OCI-LY7 (cell line): ENCODE results near the gene NUP188.

Source experiments
- EZH2phosphoT487 ChIP-seq: fragments of 200-600 bp; sonication (generic); IDR thresholded peaks from 2 replicates; pipeline ENCODE4 v1.6.1; 2018; ENCODE audit warnings: low read depth, borderline replicate concordance, mild to moderate bottlenecking, mixed run types, antibody characterized with exemption, low read length, moderate library complexity, mixed read lengths
- TF ChIP-seq, protein P1 (sequence below): fragments of 200-600 bp; sonication (generic); conservative IDR thresholded peaks from 2 replicates; pipeline ENCODE4 v1.5.1; 2014; ENCODE audit warnings: mild to moderate bottlenecking, antibody characterized with exemption, low read length, moderate library complexity, mixed read lengths

DNA sequence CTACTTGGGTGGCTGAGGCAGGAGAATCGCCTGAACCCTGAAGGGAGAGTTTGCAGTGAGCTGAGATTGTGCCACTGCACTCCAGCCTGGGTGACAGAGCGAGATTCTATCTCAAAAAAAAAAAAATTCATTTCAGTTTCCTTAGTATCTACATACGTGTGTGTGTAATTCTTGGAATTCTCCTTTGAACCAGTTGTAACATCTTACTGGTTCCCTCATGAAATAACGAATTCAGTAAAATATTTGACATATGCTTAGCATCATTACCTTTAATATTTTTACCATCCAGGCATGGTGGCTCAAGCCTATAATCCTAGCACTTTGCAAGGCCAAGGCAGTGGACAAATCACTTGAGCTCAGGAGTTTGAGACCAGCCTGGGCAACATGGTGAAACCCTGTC, 17.9 kb upstream of the NUP188 start:
- TF ChIP-seq, protein P1, sequence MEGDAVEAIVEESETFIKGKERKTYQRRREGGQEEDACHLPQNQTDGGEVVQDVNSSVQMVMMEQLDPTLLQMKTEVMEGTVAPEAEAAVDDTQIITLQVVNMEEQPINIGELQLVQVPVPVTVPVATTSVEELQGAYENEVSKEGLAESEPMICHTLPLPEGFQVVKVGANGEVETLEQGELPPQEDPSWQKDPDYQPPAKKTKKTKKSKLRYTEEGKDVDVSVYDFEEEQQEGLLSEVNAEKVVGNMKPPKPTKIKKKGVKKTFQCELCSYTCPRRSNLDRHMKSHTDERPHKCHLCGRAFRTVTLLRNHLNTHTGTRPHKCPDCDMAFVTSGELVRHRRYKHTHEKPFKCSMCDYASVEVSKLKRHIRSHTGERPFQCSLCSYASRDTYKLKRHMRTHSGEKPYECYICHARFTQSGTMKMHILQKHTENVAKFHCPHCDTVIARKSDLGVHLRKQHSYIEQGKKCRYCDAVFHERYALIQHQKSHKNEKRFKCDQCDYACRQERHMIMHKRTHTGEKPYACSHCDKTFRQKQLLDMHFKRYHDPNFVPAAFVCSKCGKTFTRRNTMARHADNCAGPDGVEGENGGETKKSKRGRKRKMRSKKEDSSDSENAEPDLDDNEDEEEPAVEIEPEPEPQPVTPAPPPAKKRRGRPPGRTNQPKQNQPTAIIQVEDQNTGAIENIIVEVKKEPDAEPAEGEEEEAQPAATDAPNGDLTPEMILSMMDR = no peak
- TF ChIP-seq EZH2phosphoT487 = no peak
